CD4-positive, alpha-beta T cell treated with Interleukin-15 for 4 hours (primary cell): ENCODE measurements around the gene SYT3.

ENCODE experiments used
- DNase-seq: peaks from one replicate; pipeline ENCODE4 v3.0.0-alpha.2; 2020; ENCODE audit warnings: low spot score

SYT3 gene

DNA sequence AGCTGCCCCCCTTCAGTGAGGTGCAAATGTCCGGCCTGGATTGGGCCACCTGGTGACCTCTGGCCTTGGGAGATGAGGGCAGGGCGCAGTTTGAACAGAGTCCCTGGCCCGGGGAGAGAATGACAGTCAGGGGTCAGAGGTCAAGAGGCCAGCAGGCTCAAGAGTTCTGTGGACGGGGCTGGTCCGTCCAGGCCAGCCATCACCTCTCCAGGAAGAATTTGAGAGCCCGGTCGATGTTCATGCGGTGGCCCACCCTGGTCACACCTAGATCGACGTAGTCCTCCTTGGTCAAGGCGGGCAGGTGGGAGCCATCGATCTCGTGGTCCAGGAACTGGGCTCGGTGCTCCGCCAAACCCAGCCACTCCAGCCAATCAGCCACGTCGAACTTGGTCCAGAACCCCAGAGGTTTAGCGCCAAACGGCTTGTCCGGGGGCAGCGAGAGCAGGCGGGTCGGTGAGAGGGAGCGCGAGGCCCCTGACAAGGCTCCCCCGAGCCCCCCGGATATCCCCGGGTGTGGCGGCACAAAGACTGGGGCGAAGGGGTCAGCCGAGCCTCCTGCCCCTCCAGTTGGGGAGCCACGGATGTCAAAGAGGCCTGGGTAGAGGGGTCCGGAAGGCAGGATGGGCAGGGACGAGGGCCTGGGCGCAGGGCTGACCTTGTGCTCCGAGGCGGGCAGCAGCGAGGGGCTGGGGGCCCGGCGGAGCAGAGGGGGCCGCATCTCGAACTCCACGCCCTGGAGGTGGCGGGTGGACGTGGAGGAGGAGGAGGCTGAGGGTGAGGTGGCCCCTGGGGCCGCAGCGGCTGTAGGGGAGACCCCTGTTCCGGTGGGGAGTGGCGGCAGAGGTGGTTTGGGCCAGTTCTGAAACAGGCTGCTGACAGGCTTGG, 22.3 kb upstream of the SYT3 start:
- no peak for DNase-seq

GRCh38 chr19:50661023-50661422, 21.3 kb upstream of the SYT3 start:
- no peak for DNase-seq

DNA sequence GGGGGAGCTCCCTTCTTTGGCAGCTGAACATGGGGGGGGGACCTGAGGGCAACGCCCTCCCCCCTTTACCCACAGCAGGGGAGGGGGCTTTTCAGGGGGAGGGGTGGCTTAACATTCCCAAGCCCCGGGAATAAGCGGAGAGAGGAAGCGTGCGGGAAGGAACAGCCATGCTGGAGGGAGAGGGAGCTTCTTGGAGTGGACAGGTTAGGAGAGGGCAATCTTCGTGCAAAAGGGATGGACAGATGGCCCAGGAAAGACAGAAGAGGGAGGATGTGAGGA, 20.3 kb upstream of the SYT3 start:
- DNase-seq = no peak

GRCh38 chr19:50659318-50660087, 19.8 kb upstream of the SYT3 start:
- DNase-seq = no peak

- DNase-seq = peak; percentile 36
These were observed 19.0 kb upstream of the SYT3 start for GRCh38 chr19:50658441-50659317.

GRCh38 chr19:50657712-50658440, 18.2 kb upstream of the SYT3 start:
- peak; percentile 60 for DNase-seq

DNA sequence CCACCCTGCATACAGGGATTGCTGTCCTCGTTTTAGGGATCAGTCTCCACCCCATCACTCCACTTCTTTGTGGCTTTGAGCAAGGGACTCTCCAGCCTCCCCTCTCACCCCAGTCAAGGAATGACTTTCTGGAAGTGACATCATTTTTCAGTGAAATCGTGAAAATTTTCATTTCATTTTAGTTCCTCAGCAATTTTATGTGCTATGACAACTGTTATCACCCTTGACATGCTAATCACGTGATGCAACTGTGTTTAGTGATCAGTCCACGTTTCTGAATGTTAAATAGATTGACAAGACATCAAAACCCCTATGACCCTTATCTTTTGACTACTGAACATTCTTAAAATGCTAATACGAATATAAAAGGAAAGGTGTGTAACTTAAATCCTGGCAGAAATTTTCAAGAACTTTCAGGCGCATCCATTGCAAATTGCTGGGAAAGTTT, 17.6 kb upstream of the SYT3 start:
- DNase-seq = no peak

- no peak for DNase-seq
These were observed 15.2 kb upstream of the SYT3 start for GRCh38 chr19:50654882-50655281.

DNA sequence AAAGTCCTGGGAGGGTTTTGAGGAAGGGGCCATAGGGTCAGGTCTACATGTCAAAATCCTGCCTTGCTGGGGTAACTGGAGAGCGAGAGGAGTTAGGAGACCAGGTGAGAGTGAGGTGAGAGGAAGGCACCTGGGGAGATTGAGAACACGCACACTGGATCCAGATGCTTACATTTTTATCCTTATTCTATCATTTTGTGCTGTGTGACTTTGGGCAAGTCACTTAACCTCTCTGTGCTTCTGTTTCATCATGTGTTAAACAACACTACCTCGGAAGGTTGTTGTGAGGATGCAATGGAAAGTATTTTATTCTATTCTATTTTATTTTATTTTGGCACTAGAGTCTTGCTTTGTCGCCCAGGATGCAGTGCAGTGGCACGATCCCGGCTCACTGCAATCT, 13.0 kb upstream of the SYT3 start:
- DNase-seq = no peak

DNA sequence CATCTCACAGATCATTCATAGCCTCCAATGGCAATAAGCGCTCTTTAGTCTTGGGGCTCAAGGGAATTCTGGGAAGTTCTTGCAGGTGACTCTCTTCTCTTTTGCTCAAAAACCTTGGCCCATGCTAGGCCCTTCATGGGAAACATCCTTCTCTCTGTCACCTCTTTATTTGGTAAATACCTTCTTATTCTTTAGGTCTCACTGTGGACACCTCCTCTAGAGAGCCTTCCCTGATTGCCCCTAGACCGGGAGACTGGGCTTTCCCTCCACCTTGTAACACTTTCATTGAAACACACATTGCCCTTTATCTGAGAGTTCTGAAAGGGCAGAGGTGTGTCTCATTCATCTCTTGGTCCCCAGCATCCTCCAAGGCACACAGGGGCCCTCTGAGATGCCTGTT, 11.5 kb upstream of the SYT3 start:
- no peak for DNase-seq

DNA sequence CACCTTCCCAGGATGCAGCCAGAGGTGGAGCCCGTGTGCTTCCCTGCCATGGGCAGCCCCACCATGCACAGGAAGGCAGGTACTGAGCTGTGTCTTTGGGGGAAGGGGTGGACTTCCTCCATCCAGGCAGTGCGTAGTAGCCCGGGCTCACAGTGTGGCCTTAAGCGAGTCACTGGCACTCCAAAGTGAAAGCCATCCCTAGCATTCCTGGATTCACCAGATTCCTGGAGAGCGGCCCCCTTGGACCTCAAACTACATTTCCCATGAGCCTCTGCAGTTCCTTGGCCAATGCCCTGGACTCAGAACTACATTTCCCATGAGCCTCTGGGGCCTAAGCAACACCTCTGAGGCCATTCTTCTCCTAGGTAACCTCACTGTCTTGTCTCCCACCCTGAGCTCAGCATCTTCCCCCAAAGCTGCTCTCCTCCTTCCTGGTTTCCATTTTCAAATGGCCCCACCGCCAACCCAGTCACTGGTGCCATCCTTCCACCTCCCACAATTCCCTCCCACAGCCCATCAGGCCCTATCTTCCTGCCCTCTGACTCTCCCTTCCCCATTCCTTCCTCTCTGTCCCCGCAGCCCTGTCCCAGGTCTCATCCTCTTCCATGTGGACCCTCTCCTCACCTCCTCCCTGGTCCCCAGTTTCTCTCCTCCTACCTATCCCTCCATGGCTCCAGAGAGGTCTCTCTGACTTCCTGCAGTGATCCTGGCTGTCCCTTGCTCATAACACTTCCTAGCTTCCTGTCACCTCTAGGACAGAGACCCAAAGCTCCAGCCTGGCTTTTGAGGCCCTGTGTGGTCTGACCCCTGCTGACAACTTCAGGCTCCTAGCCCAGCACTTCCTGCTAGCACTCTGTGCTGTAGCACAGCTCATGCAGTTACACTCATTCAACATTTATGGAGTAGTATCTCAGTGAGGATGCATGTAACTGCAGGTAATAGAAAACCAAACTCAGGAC, 10.0 kb upstream of the SYT3 start, which contains the start of gene C19orf81:
C19orf81 (plus strand) TSS at position 13 of the 959 bp plus-strand sequence; CDS start at position 13, 0 bp downstream.
- no peak for DNase-seq

DNA sequence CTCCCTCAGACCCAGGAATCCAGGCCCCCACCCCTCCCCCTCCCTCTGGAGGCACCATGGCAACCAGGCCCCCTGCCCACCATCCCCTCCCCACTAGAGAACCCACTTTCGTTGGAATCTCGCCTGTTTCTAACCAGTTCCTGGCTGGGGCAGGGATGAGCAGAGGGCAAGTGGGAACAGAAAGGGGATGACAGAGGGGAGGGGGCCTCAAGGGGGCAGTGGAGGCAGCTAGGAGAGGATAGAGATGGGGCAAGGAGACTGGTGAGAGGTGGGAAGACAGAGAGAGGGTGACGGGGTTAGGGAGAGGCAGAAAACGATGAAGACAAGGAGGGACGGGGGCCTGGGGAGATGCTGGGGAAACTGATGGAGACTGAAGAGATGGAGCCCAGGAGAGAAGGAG, 9.0 kb upstream of the SYT3 start:
- no peak for DNase-seq

- no peak for DNase-seq
These were observed 8.4 kb upstream of the SYT3 start for GRCh38 chr19:50647879-50648615.

DNA sequence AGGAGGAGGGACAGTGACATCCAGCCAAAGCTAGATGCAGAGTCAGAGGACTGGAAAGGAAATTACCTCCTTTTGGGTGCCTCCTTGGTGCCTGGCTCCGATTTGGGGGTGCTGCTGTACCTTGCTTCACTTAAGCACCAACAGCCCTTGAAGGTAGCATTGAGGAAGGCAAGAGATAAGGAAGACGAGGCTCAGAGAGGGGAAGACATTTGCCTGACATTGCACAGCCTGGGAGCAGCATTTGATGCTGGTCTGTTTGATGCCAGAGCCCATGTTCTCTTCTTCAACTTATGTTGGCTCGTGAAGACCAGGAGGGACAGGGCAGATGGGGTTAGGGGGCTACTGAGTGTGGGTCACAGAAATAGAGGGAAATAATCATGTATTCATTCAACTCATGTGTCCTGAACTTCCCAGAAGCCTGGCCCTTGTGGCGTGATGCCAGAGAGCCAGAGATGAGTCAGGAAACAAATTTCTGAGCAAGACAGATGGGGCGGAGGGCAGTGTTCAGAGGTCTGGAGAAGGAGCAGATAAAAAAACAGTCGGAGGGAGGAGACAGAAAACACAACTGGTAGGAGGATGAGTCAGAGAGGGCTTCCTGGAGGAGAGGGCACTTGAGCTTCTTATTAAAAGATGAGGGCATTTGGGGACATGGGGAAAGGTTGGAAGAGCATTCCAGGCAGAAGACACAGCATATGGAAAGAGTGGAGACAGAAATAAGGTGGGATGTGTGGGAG, 6.6 kb upstream of the SYT3 start:
- DNase-seq = no peak

- no peak for DNase-seq
These were observed 5.4 kb upstream of the SYT3 start for GRCh38 chr19:50645107-50645506.

GRCh38 chr19:50644315-50644915, 4.7 kb upstream of the SYT3 start:
- no peak for DNase-seq

DNA sequence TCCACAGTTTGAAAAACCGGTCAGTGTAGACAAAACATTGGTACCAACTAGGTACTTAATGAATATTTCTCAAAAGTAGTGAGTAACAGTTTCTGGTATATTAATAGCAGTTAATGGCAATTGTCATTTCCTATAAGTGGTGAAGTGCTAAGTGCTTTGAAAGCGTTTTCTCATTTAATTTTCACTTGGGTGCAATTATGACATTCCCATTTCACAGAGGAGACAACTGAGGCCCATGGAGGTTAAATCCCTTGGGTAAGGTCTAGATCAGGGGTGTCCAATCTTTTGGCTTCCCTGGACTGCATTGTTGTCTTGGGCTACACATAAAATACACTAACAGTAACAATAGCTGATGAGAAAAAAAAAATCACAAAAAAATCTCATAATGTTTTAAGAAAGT, 687 bp upstream of the SYT3 start:
- DNase-seq = no peak

- no peak for DNase-seq
These were observed 1.1 kb downstream of the SYT3 start for GRCh38 chr19:50638600-50638999.
